Prostate gland (tissue), 2 donors: Measurements from ENCODE around the gene NBAS. TPM values are rescaled to one million over a fixed set of nuclear protein-coding genes. Genes with fewer than 3 reads are reported as not detected.

ENCODE experiments used
- DNase-seq: peaks from one replicate; pipeline ENCODE4 v3.0.0-alpha.2; 2019; ENCODE audit warnings: low spot score
- H3K27ac ChIP-seq, 2 donors: fragments of 200-600 bp; sonication (generic); 2 replicates each; pipeline ENCODE4 v1.5.1; 2017 to 2019
- H3K27me3 ChIP-seq: fragments of 200-600 bp; sonication (generic); replicated peaks from 2 replicates; pipeline ENCODE4 v1.5.1; 2019; ENCODE audit not compliant: insufficient read depth
- H3K36me3 ChIP-seq, 2 donors: fragments of 200-600 bp; sonication (generic); 1 replicate in 1 of 2; 2 replicates in 1 of 2; pipeline versions ENCODE4 v1.5.1 to v1.8.1; 2017 to 2019
- H3K4me1 ChIP-seq: fragments of 200-600 bp; sonication (generic); replicated peaks from 2 replicates; pipeline ENCODE4 v1.5.1; 2019
- H3K4me3 ChIP-seq, 2 donors: fragments of 200-600 bp; sonication (generic); 2 replicates each; pipeline ENCODE4 v1.5.1; 2017 to 2019
- H3K9me3 ChIP-seq: fragments of 200-600 bp; sonication (generic); 2 replicates; pipeline ENCODE4 v1.5.1; 2017
- POLR2A ChIP-seq: fragments of 450-650 bp; IDR thresholded peaks from one replicate; pipeline ENCODE4 v1.6.1; 2016; ENCODE audit warnings: antibody characterized with exemption, mild to moderate bottlenecking
- POLR2AphosphoS5 ChIP-seq: sonication (generic); formaldehyde crosslinking; IDR thresholded peaks from one replicate; pipeline ENCODE4 v1.6.1; 2017; ENCODE audit warnings: antibody characterized with exemption
- WGBS: methylation state at CpG from one replicate; pipeline ENCODE4 v1.1.5; 2018; 5-methylcytosine and 5-hydroxymethylcytosine counted together
- intact Hi-C: fragments of 100-400 bp; cut with DNase I; formaldehyde crosslinking; loops from one replicate; pipeline ENCODE4 v1.14.2; 2022
- total RNA-seq, 2 donors: library from RNA; depleted of rRNA; stranded (reverse); fragments of >200 nt; gene quantifications; one replicate each; pipeline ENCODE4 v1.1.0, GENCODE V29; 2016
- TF ChIP-seq, protein P1 (sequence below), 4 experiments: fragments of 200-600 bp in 2 of 4; fragments of 450-650 bp in 2 of 4; sonication (generic) in 2 of 4; IDR thresholded peaks; 1 replicate in 3 of 4; 2 replicates in 1 of 4; pipeline ENCODE4 v1.5.1; 2016 to 2019; ENCODE audit warnings: antibody characterized with exemption in 4 of 4, mild to moderate bottlenecking in 2 of 4, moderate library complexity in 2 of 4

NBAS gene
- total RNA-seq, 2 donors from 2014 or later, result 34.8 to 55.0 TPM

DNA sequence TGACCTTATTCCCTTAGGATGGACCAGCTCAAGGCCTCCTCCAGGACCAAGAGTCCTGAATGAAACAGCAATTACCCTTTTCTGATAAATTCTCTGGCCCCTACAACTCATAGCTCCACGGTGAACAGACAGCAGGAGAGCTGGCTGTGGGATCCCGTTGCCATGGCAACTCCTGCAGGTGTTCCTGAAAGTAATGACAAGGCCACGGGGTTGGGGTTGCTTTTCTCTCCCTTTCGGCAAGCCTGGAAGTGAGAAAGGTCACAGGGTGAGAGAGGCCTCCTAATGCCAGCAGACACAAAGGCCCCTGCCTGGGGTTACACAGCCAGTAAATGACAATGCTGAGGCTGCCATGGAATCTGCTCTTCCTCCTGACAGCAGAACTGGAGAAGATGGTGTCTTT is 403.0 kb downstream of the NBAS start:
- Histone ChIP-seq H3K4me1 (no peaks in the 10 kb centered on the region), H3K27ac (no peak overlapping the region), H3K4me3 (no peak overlapping the region), H3K9me3 (no peaks in the 10 kb centered on the region), H3K27me3 (no peaks in the 10 kb centered on the region), H3K36me3 (no peaks in the 10 kb centered on the region)
- DNase-seq, result no peak
- intact Hi-C loops, result no loop called here
- WGBS, result 75% methylated on average over 4 of the region's 4 CpGs
- TF ChIP-seq POLR2A (no peak), POLR2AphosphoS5 (no peak)
- TF ChIP-seq, protein P1, sequence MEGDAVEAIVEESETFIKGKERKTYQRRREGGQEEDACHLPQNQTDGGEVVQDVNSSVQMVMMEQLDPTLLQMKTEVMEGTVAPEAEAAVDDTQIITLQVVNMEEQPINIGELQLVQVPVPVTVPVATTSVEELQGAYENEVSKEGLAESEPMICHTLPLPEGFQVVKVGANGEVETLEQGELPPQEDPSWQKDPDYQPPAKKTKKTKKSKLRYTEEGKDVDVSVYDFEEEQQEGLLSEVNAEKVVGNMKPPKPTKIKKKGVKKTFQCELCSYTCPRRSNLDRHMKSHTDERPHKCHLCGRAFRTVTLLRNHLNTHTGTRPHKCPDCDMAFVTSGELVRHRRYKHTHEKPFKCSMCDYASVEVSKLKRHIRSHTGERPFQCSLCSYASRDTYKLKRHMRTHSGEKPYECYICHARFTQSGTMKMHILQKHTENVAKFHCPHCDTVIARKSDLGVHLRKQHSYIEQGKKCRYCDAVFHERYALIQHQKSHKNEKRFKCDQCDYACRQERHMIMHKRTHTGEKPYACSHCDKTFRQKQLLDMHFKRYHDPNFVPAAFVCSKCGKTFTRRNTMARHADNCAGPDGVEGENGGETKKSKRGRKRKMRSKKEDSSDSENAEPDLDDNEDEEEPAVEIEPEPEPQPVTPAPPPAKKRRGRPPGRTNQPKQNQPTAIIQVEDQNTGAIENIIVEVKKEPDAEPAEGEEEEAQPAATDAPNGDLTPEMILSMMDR (IDR thresholded peaks at IDR 0.05), result no peak

DNA sequence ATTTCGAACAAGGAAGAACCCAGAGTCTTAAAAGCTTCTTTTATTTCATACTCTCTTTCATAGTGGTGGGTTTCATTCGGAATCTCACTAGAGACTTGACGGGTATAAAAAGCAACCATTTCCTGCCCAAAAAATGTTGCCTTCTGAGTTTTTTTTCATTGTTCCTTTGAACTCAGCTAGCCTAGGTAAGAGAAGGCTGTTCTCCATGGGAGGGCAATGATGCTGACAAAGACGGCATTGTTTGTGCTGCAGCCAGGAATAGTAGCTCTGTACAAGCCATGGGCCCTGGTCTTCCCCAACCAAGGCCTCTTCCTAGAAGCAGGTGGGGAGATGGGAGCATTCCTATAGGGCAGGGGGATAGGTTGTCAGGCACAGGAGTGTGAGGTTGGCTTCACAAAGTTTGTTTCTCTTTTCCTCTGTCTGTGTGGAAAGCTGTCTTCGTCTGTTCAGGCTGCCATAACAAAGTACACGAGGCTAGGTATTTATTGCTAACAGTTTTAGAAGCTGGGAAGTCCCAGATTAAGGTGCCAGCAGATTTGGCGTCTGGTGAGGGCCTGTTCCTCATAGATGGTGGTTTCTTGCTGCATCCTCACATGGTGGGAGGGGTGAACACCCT is 405.1 kb downstream of the NBAS start:
- intact Hi-C loops, result no loop called here
- WGBS, result 70% methylated on average over 7 of the region's 7 CpGs

DNA sequence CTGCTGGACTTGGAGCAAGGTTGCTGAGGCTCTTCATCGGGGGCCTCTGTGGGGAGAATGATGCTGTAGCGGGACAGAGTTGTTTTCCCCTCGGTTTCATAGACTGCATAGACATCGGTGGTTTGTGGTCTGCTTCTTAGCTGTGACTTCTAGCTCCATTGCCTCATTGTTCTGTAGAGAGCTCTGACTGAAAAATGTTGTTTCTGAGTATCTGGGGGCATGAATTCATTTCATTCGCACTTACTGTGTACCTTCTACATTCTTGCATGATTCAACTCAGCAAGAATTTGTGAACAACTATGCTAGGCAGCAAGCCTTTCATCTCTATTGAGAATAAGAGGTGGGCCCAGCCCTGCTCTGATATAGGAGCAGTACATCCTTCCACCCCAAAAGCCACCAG is 406.8 kb downstream of the NBAS start:
- Histone ChIP-seq H3K27ac (no peak overlapping the region), H3K27me3 (no peaks in the 10 kb centered on the region), H3K36me3 (no peaks in the 10 kb centered on the region), H3K4me3 (no peak overlapping the region), H3K4me1 (no peaks in the 10 kb centered on the region), H3K9me3 (no peaks in the 10 kb centered on the region)
- TF ChIP-seq, protein P1 (IDR thresholded peaks at IDR 0.05), result no peak
- TF ChIP-seq POLR2AphosphoS5, result no peak
- TF ChIP-seq POLR2A, result no peak
- WGBS, result 91% methylated on average over 5 of the region's 5 CpGs
- intact Hi-C loops, result no loop called here
- DNase-seq, result no peak

More for the DNA sequence above, 405.1 kb downstream of the NBAS start:
- TF ChIP-seq, protein P1 (IDR thresholded peaks at IDR 0.05), result no peak
- TF ChIP-seq POLR2A (no peak), POLR2AphosphoS5 (no peak)
- H3K27me3 ChIP-seq, result no peaks in the 10 kb centered on the region
- no peaks in the 10 kb centered on the region for H3K4me1 ChIP-seq
- H3K4me3 ChIP-seq, result no peak overlapping the region
- H3K36me3 ChIP-seq, result no peaks in the 10 kb centered on the region
- no peaks in the 10 kb centered on the region for H3K9me3 ChIP-seq
- no peak overlapping the region for H3K27ac ChIP-seq
- no peak for DNase-seq

DNA sequence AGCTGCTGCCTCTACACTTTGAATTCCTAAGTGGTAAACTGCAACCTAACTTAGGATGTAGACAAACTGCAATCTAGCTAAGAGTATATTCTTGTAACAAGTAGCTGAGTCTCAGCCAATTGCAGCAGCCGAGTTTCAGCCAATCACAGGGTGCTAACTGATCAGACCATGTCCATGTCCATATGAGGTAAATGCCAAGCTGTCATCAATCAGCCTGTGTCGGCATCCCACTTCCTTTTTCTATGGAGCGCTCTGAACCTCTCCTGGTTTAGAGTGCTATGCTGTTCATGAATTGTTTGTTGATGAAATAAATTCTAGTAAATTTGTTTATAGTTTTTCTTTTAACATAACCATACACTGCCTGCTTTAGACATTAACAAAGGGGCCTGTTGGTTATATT is 408.8 kb downstream of the NBAS start:
- Histone ChIP-seq H3K4me3 (no peak overlapping the region), H3K9me3 (no peaks in the 10 kb centered on the region), H3K27ac (no peak overlapping the region), H3K4me1 (no peaks in the 10 kb centered on the region), H3K27me3 (no peaks in the 10 kb centered on the region), H3K36me3 (no peaks in the 10 kb centered on the region)
- TF ChIP-seq, protein P1 (IDR thresholded peaks at IDR 0.05), result no peak
- no peak for TF ChIP-seq POLR2AphosphoS5
- TF ChIP-seq POLR2A, result no peak
- DNase-seq, result no peak
- intact Hi-C loops, result no loop called here
- WGBS, result 95% methylated on average over 3 of the region's 3 CpGs

DNA sequence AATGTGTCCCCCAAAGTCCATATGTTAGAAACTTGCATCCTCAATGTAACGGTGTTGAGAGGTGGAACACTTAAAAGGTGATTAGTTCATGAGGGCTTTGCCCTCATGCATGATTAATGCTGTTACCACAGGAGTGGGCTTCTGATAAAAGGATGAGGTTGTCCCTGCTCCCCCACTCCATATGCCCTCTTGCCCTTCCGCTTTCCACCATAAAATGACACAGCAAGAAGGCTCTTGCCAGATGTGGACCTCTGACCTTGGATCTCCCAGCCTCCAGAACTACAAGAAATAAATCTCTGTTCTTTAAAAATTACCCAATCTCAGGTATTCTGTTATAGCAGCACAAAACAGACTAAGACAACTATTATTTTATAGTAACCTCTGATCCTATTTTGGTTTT is 412.1 kb downstream of the NBAS start:
- H3K9me3 ChIP-seq, result no peaks in the 10 kb centered on the region
- H3K27me3 ChIP-seq, result no peaks in the 10 kb centered on the region
- H3K36me3 ChIP-seq, result no peaks in the 10 kb centered on the region
- TF ChIP-seq, protein P1 (IDR thresholded peaks at IDR 0.05), result no peak
- TF ChIP-seq POLR2AphosphoS5, result no peak
- TF ChIP-seq POLR2A, result no peak
- intact Hi-C loops, result no loop called here
- no peaks in the 10 kb centered on the region for H3K4me1 ChIP-seq
- WGBS, result 81% methylated on average over 2 of the region's 2 CpGs
- no peak overlapping the region for H3K4me3 ChIP-seq
- no peak for DNase-seq
- H3K27ac ChIP-seq, result no peak overlapping the region
